Liver (tissue), 3 donors: ENCODE results near the gene EYA3.

Experiments
- EGR1 ChIP-seq, 2 donors: IDR thresholded peaks; 2 replicates each; pipeline ENCODE4 v1.6.1; 2016 to 2018; ENCODE audit warnings: antibody characterized with exemption in 2 of 2, low read depth in 2 of 2
- HNF4A ChIP-seq, 2 donors: conservative IDR thresholded peaks; 2 replicates each; pipeline ENCODE4 v1.6.1; 2016; ENCODE audit warnings: antibody characterized with exemption in 2 of 2, mild to moderate bottlenecking in 2 of 2
- JUND ChIP-seq, 2 donors: IDR thresholded peaks; 2 replicates each; pipeline ENCODE4 v1.6.1; 2016; ENCODE audit warnings: antibody characterized with exemption in 2 of 2
- TAF1 ChIP-seq: conservative IDR thresholded peaks from 2 replicates; pipeline ENCODE4 v1.6.1; 2016; ENCODE audit warnings: antibody characterized with exemption, mild to moderate bottlenecking
- TF ChIP-seq, protein P1 (sequence below): IDR thresholded peaks from 2 replicates; pipeline ENCODE4 v1.6.1; 2016; ENCODE audit warnings: antibody characterized with exemption
- TF ChIP-seq, protein P2 (sequence below): fragments of 150-350 bp; IDR thresholded peaks from 2 replicates; pipeline ENCODE4 v1.5.1; 2017; ENCODE audit warnings: improper control_type of control experiment, low read depth, low read length; ENCODE audit not compliant: missing input control
- TF ChIP-seq, protein P3 (sequence below): IDR thresholded peaks from 2 replicates; pipeline ENCODE4 v1.6.1; 2016; ENCODE audit warnings: antibody characterized with exemption, mild to moderate bottlenecking
- donor health status: healthy.
- donor health status: healthy.

- TF ChIP-seq, protein P1, sequence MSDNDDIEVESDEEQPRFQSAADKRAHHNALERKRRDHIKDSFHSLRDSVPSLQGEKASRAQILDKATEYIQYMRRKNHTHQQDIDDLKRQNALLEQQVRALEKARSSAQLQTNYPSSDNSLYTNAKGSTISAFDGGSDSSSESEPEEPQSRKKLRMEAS: no peak
- TF ChIP-seq, protein P2, sequence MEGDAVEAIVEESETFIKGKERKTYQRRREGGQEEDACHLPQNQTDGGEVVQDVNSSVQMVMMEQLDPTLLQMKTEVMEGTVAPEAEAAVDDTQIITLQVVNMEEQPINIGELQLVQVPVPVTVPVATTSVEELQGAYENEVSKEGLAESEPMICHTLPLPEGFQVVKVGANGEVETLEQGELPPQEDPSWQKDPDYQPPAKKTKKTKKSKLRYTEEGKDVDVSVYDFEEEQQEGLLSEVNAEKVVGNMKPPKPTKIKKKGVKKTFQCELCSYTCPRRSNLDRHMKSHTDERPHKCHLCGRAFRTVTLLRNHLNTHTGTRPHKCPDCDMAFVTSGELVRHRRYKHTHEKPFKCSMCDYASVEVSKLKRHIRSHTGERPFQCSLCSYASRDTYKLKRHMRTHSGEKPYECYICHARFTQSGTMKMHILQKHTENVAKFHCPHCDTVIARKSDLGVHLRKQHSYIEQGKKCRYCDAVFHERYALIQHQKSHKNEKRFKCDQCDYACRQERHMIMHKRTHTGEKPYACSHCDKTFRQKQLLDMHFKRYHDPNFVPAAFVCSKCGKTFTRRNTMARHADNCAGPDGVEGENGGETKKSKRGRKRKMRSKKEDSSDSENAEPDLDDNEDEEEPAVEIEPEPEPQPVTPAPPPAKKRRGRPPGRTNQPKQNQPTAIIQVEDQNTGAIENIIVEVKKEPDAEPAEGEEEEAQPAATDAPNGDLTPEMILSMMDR: no peak
- TF ChIP-seq JUND (IDR thresholded peaks at IDR 0.05) (no peak), TAF1 (no peak), EGR1 (IDR thresholded peaks at IDR 0.05; ENCODE audit: low read depth in 2 of 2) (no peak), HNF4A (conservative IDR thresholded peaks at IDR 0.05) (no peak)
- TF ChIP-seq, protein P3, sequence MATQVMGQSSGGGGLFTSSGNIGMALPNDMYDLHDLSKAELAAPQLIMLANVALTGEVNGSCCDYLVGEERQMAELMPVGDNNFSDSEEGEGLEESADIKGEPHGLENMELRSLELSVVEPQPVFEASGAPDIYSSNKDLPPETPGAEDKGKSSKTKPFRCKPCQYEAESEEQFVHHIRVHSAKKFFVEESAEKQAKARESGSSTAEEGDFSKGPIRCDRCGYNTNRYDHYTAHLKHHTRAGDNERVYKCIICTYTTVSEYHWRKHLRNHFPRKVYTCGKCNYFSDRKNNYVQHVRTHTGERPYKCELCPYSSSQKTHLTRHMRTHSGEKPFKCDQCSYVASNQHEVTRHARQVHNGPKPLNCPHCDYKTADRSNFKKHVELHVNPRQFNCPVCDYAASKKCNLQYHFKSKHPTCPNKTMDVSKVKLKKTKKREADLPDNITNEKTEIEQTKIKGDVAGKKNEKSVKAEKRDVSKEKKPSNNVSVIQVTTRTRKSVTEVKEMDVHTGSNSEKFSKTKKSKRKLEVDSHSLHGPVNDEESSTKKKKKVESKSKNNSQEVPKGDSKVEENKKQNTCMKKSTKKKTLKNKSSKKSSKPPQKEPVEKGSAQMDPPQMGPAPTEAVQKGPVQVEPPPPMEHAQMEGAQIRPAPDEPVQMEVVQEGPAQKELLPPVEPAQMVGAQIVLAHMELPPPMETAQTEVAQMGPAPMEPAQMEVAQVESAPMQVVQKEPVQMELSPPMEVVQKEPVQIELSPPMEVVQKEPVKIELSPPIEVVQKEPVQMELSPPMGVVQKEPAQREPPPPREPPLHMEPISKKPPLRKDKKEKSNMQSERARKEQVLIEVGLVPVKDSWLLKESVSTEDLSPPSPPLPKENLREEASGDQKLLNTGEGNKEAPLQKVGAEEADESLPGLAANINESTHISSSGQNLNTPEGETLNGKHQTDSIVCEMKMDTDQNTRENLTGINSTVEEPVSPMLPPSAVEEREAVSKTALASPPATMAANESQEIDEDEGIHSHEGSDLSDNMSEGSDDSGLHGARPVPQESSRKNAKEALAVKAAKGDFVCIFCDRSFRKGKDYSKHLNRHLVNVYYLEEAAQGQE: no peak
Measured at GRCh38 chr1:27999055-27999454, 89.4 kb downstream of the EYA3 start.
